ENCODE measurements around the gene OPTN. TPM values are rescaled to one million over a fixed set of nuclear protein-coding genes. Genes with fewer than 3 reads are reported as not detected.
"Not testable (repeated sequence)": the region's sequence is repeated elsewhere in the genome, so short reads cannot be mapped to it uniquely, and the experiment has no call there.

Gene OPTN
- polyA plus RNA-seq, 1 of the 3 experiments (the other 2 are of a cell fraction), result 21.6 TPM

DNA sequence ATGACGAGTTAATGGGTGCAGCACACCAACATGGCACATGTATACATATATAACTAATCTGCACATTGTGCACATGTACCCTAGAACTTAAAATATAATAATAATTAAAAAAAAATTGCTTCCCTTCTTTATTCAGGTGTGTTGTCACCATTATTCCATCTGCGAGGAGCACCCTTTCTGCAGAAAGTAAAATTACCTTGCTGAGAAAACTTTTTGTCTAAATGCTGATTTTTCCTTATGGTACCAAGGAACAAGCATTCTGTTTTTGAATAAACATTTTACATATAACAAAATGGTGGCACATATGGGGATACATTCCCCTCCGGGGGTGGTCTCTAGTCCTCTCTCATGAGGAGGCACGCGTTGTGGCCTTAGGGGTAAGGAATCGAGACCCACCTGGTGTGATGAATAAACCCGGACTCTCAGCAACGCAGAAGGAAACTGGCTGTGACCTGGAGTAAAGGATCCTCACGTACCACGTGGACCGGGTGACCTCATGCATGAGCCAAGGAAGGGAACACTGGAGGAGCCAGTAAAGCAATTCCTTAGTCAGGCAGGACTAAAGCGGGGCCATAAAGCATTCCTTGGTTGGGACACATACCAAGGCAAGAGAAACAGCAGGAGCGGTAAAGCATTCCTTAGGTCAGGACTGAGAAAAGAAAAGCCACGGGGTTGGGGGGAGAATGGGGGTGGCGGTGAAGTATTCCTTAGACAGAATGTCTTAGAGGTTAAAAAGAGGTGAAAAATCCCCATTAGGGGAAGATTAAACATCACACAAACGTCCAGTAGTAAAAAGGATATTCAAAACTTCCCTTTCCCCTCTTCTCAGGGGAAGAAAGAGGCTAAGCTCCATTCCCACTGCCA lies 20.8 kb upstream of the OPTN start (continued):
- no peak for TF ChIP-seq GATA2 (CRISPR knock-in tag; IDR thresholded peaks at IDR 0.05)
- TF ChIP-seq, protein P1, sequence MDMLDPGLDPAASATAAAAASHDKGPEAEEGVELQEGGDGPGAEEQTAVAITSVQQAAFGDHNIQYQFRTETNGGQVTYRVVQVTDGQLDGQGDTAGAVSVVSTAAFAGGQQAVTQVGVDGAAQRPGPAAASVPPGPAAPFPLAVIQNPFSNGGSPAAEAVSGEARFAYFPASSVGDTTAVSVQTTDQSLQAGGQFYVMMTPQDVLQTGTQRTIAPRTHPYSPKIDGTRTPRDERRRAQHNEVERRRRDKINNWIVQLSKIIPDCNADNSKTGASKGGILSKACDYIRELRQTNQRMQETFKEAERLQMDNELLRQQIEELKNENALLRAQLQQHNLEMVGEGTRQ (IDR thresholded peaks at IDR 0.05; ENCODE audit: borderline replicate concordance, low read depth, low read length), result no peak
- no peak for TF ChIP-seq NFIC (IDR thresholded peaks at IDR 0.05; ENCODE audit: borderline replicate concordance)

DNA sequence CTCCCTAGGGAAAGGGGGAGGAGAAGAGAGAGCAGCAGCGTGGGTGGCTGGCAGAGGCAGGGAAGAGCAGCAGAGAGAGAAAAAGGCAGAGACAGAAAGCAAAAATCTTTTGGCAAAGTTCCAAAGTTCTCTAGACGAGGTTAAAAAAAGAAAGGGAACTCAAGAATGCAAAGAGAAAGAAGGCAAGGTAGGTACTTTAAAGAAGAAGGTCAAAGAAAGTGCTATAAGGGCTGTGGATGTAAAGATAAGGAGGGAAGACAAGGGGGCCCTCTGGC lies 20.2 kb upstream of the OPTN start:
- no peak overlapping the region for H3K27ac ChIP-seq (ENCODE audit: low read depth in 2 of 2, low read length in 1 of 2)
- no peak overlapping the region for H3K4me2 ChIP-seq
- H3F3A ChIP-seq (replicated peaks; ENCODE audit: insufficient read depth), result no peaks in the 10 kb centered on the region
- H3K4me1 ChIP-seq (ENCODE audit: control insufficient read depth in 1 of 2, insufficient read depth in 2 of 2, low read depth in 1 of 2, low read length in 1 of 2), result no peaks in the 10 kb centered on the region
- POLR2A ChIA-PET, result no interaction called here
- no peaks in the 10 kb centered on the region for H4K20me1 ChIP-seq (ENCODE audit: insufficient read depth)
- TF ChIP-seq YY1 (IDR thresholded peaks at IDR 0.05; ENCODE audit: low read depth) (no peak), RFX5 (IDR thresholded peaks at IDR 0.05; ENCODE audit: low read length) (no peak), JUND (IDR thresholded peaks at IDR 0.05) (no peak)
- H3K9ac ChIP-seq, result no peak overlapping the region
- DNase-seq, result no peak
- 4% methylated on average over 2 of the region's 2 CpGs for WGBS (ENCODE audit: low lambda C conversion rate)
- H3K9me3 ChIP-seq, result peaks cover 15% of the 10 kb centered on the region
- no peaks in the 10 kb centered on the region for H3K36me3 ChIP-seq (replicated peaks in 1 of 2; ENCODE audit: control insufficient read depth in 1 of 2, insufficient read depth in 2 of 2, low read length in 1 of 2)
- no peak overlapping the region for H3K4me3 ChIP-seq (ENCODE audit: low read depth in 2 of 2, low read length in 1 of 2)
- H3K79me2 ChIP-seq (ENCODE audit: insufficient read depth), result no peaks in the 10 kb centered on the region
- CTCF ChIA-PET, result interaction anchor here (0.6 kb wide), 1 partner anchor 19 kb away, joined by 3 read pairs; no protein-coding TSS in a partner anchor
- no peaks in the 10 kb centered on the region for H3K27me3 ChIP-seq (ENCODE audit: insufficient read depth)
- no peak overlapping the region for H2AFZ ChIP-seq (ENCODE audit: low read depth)
- no peaks in the 10 kb centered on the region for H3K9me2 ChIP-seq

- Histone ChIP-seq H3K4me2 (no peak overlapping the region), H2AFZ (ENCODE audit: low read depth) (no peak overlapping the region), H3K27me3 (ENCODE audit: insufficient read depth) (no peaks in the 10 kb centered on the region), H3F3A (replicated peaks; ENCODE audit: insufficient read depth) (no peaks in the 10 kb centered on the region), H3K9ac (no peak overlapping the region), H3K79me2 (ENCODE audit: insufficient read depth) (no peaks in the 10 kb centered on the region), H3K27ac (ENCODE audit: low read depth in 2 of 2, low read length in 1 of 2) (no peak overlapping the region), H4K20me1 (ENCODE audit: insufficient read depth) (no peaks in the 10 kb centered on the region), H3K9me3 (peaks cover 19% of the 10 kb centered on the region), H3K9me2 (no peaks in the 10 kb centered on the region), H3K36me3 (replicated peaks in 1 of 2; ENCODE audit: control insufficient read depth in 1 of 2, insufficient read depth in 2 of 2, low read length in 1 of 2) (no peaks in the 10 kb centered on the region), H3K4me3 (ENCODE audit: low read depth in 2 of 2, low read length in 1 of 2) (no peak overlapping the region), H3K4me1 (ENCODE audit: control insufficient read depth in 1 of 2, insufficient read depth in 2 of 2, low read depth in 1 of 2, low read length in 1 of 2) (no peaks in the 10 kb centered on the region)
- WGBS (ENCODE audit: low lambda C conversion rate), result 61% methylated on average over 6 of the region's 7 CpGs
- no peak for TF ChIP-seq NFIC (IDR thresholded peaks at IDR 0.05; ENCODE audit: borderline replicate concordance)
- TF ChIP-seq RAD21 (IDR thresholded peaks at IDR 0.05; ENCODE audit: low read length), result no peak
- TF ChIP-seq, protein P2, sequence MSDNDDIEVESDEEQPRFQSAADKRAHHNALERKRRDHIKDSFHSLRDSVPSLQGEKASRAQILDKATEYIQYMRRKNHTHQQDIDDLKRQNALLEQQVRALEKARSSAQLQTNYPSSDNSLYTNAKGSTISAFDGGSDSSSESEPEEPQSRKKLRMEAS (IDR thresholded peaks at IDR 0.05; ENCODE audit: low read depth), result no peak
- TF ChIP-seq RCOR1 (IDR thresholded peaks at IDR 0.05; ENCODE audit: low read length), result no peak
- no peak for TF ChIP-seq REST (IDR thresholded peaks at IDR 0.05; ENCODE audit: low read depth, low read length)
- no peak for TF ChIP-seq POLR2AphosphoS5 (IDR thresholded peaks at IDR 0.05; ENCODE audit: low read depth, low read length)
- no peak for TF ChIP-seq EZH2phosphoT487 (IDR thresholded peaks at IDR 0.05; ENCODE audit: borderline replicate concordance, low read depth)
- TF ChIP-seq TCF12 (IDR thresholded peaks at IDR 0.05), result no peak
- TF ChIP-seq MEF2A (IDR thresholded peaks at IDR 0.05; ENCODE audit: borderline replicate concordance, low read depth), result no peak
- TF ChIP-seq YY1 (IDR thresholded peaks at IDR 0.05; ENCODE audit: low read depth), result no peak
- no peak for TF ChIP-seq TAF1 (IDR thresholded peaks at IDR 0.05; ENCODE audit: borderline replicate concordance, low read depth, low read length)
- no peak for TF ChIP-seq SIN3A (IDR thresholded peaks at IDR 0.05; ENCODE audit: borderline replicate concordance, low read depth, low read length)
- TF ChIP-seq FOSL2 (IDR thresholded peaks at IDR 0.05; ENCODE audit: borderline replicate concordance, low read depth), result no peak
- CTCF ChIA-PET, result no interaction called here
- POLR2A ChIA-PET, result no interaction called here
- no peak for DNase-seq
These were observed 19.3 kb upstream of the OPTN start for GRCh38 chr10:13080643-13081042.

DNA sequence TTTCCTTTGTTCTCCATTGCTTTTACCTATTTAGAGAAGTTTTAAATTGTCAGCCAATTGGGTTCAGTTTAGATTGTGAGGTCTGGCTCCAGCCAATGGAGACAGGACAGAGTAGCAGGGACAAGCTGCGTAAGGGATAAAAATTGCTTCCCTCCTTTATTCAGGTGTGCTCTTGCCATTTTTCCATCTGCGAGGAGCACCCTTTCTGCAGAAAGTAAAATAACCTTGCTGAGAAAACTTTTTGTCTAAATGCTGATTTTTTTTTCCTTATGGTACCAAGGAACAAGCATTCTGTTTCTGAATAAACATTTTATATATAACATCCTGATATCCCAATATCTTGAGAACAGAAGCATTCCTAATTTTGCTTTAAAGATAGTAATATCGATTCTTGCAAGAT lies 16.3 kb upstream of the OPTN start:
- WGBS (ENCODE audit: low lambda C conversion rate), result 50% methylated on average over 3 of the region's 3 CpGs
- DNase-seq; H3K9ac ChIP-seq; H4K20me1 ChIP-seq (ENCODE audit: insufficient read depth); H3K79me2 ChIP-seq (ENCODE audit: insufficient read depth); H3K27ac ChIP-seq (ENCODE audit: low read depth in 2 of 2, low read length in 1 of 2); H3K36me3 ChIP-seq (replicated peaks in 1 of 2; ENCODE audit: control insufficient read depth in 1 of 2, insufficient read depth in 2 of 2, low read length in 1 of 2); H3K4me3 ChIP-seq (ENCODE audit: low read depth in 2 of 2, low read length in 1 of 2); H3K4me1 ChIP-seq (ENCODE audit: control insufficient read depth in 1 of 2, insufficient read depth in 2 of 2, low read depth in 1 of 2, low read length in 1 of 2); H2AFZ ChIP-seq (ENCODE audit: low read depth); H3K27me3 ChIP-seq (ENCODE audit: insufficient read depth); H3K4me2 ChIP-seq; POLR2A ChIA-PET; H3K9me2 ChIP-seq: not testable (repeated sequence)
- CTCF ChIA-PET, result interaction anchor here (1.1 to 1.5 kb wide), 4 partner anchors 9 to 376 kb away, joined by 3 to 8 read pairs (median 4); no protein-coding TSS in a partner anchor
- Histone ChIP-seq H3K9me3 (peaks cover 19% of the 10 kb centered on the region), H3F3A (replicated peaks; ENCODE audit: insufficient read depth) (peaks cover 16% of the 10 kb centered on the region)

All from SK-N-SH (cell line).